Testis (tissue), 3 donors: ENCODE results near the gene AP5B1. TPM values are rescaled to one million over a fixed set of nuclear protein-coding genes. Genes with fewer than 3 reads are reported as not detected.
A peak's percentile ranks its signal among the peaks of the same experiment; 100 is the strongest.

ENCODE experiments used
- DNase-seq: peaks from one replicate; pipeline ENCODE4 v3.0.0-alpha.2; 2019
- H3K27ac ChIP-seq, 2 donors: fragments of 200-600 bp; sonication (generic); one replicate each; pipeline ENCODE4 v1.5.1; 2019
- H3K27me3 ChIP-seq: fragments of 200-600 bp; sonication (generic); one replicate; pipeline ENCODE4 v1.5.1; 2019
- H3K36me3 ChIP-seq: fragments of 200-600 bp; sonication (generic); one replicate; pipeline ENCODE4 v1.5.1; 2017; ENCODE audit warnings: low read depth; ENCODE audit errors: missing control alignments
- H3K4me1 ChIP-seq: fragments of 200-600 bp; sonication (generic); one replicate; pipeline ENCODE4 v1.5.1; 2019
- H3K4me3 ChIP-seq, 2 donors: fragments of 200-600 bp; sonication (generic); one replicate each; pipeline ENCODE4 v1.5.1; 2017 to 2019
- H3K9me3 ChIP-seq: fragments of 200-600 bp; sonication (generic); one replicate; pipeline ENCODE4 v1.5.1; 2017
- POLR2A ChIP-seq: fragments of 450-650 bp; IDR thresholded peaks from one replicate; pipeline ENCODE4 v1.6.1; 2017; ENCODE audit warnings: antibody characterized with exemption, mild to moderate bottlenecking, moderate library complexity
- WGBS, 2 donors: methylation state at CpG; one replicate each; pipeline ENCODE4 v1.1.5; 2018; 5-methylcytosine and 5-hydroxymethylcytosine counted together
- intact Hi-C: fragments of 100-400 bp; cut with DNase I; formaldehyde crosslinking; loops from one replicate; pipeline ENCODE4 v1.15.1; 2023; ENCODE audit warnings: low total_unique reads
- polyA plus RNA-seq: library from polyadenylated mRNA; stranded (reverse); fragments of 350-450 nt; fragmentation: Illumina TruSeq; extraction: RNeasy Lipid Tissue Mini Kit (QIAGEN cat#74804); gene quantifications from one replicate; pipeline ENCODE4 v1.2.3, GENCODE V29; 2014; ENCODE audit warnings: low read depth, low replicate concordance; ENCODE audit not compliant: insufficient read depth
- total RNA-seq, 2 donors: library from RNA; depleted of rRNA; stranded (reverse); fragments of >200 nt; gene quantifications; one replicate each; pipeline ENCODE4 v1.2.3, GENCODE V29; 2016
- TF ChIP-seq, protein P1 (sequence below), 3 experiments: fragments of 450-650 bp in 2 of 3; fragments of 200-600 bp in 1 of 3; sonication (generic) in 1 of 3; IDR thresholded peaks; one replicate each; pipeline ENCODE4 v1.5.1; 2016 to 2019; ENCODE audit warnings: antibody characterized with exemption in 3 of 3, mild to moderate bottlenecking in 2 of 3, moderate library complexity in 1 of 3

AP5B1 gene
- total and polyA plus RNA-seq, 3 donors from 2014 or later = 4.5 to 14.8 (median 13.5) TPM

DNA sequence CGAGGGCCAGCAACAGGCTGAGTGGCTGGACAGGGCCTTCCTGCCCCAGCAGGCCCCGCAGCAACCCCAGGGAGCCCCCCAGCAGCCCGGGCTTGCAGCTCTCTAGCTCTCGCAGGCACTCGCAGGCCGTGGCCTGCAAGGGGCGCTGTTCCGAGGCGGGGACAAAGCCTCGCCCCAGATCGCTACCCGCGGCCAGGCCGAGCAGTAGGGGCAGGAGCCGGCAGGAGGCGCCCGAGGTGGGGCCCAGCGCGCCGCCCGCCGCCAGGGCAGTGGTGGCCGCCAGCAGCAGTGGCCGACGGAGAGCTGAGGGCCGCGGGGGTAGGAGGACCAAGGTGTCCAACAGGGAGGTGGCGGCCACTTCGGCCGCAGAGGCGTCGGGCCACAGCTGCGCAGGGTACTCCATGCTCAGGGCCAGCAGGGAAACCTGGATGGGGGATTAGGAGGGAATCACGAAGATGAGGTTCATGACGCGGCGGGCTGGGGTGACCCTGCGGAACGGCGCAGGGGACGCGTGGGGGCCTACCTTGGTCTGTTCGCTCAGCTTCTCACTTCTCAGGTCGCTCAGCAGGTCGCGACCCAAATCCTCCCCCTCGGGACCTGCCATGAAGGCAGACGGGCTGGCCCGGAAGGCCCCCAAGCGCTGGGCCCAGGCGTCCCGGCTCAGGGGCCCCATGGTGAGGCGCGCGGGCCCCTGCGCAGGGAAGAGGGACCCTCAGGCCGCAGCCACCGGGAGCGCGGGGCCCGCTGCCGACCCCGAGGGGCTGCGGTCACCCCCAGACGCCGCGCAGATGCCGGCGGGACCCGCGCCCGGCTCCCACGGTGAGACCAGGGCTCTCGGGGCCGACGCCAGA, 632 bp downstream of the AP5B1 start:
- H3K4me3 ChIP-seq = peak overlapping the region; percentile 76 to 85
- DNase-seq = peak; percentile 75
- TF ChIP-seq POLR2A = no peak
- TF ChIP-seq, protein P1, sequence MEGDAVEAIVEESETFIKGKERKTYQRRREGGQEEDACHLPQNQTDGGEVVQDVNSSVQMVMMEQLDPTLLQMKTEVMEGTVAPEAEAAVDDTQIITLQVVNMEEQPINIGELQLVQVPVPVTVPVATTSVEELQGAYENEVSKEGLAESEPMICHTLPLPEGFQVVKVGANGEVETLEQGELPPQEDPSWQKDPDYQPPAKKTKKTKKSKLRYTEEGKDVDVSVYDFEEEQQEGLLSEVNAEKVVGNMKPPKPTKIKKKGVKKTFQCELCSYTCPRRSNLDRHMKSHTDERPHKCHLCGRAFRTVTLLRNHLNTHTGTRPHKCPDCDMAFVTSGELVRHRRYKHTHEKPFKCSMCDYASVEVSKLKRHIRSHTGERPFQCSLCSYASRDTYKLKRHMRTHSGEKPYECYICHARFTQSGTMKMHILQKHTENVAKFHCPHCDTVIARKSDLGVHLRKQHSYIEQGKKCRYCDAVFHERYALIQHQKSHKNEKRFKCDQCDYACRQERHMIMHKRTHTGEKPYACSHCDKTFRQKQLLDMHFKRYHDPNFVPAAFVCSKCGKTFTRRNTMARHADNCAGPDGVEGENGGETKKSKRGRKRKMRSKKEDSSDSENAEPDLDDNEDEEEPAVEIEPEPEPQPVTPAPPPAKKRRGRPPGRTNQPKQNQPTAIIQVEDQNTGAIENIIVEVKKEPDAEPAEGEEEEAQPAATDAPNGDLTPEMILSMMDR (IDR thresholded peaks at IDR 0.05) = peak; percentile 79 to 84 (median 82)
- peaks cover 4% of the 10 kb centered on the region for H3K4me1 ChIP-seq
- 9 to 10% methylated on average over 10 to 51 of the region's 76 CpGs for WGBS, 2 donors
- H3K36me3 ChIP-seq = no peaks in the 10 kb centered on the region
- no peaks in the 10 kb centered on the region for H3K27me3 ChIP-seq
- intact Hi-C loops = no loop called here
- no peaks in the 10 kb centered on the region for H3K9me3 ChIP-seq
- peak overlapping the region in 1 of 2 donors; percentile 51 for H3K27ac ChIP-seq

DNA sequence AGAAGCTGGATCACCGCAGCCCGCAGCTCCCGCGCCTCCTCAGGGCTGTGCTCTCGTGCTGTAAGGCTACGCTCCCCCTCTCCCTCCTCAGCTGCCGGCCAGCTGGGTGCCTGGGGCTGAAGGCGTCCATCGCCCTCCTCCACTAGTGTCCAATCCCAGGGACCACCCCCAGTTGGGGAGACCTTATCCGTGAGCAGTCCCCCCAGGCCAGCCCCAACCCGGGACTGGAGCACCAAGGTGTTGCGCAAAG, 1.2 kb downstream of the AP5B1 start:
- Histone ChIP-seq H3K27me3 (no peaks in the 10 kb centered on the region), H3K9me3 (no peaks in the 10 kb centered on the region), H3K36me3 (no peaks in the 10 kb centered on the region), H3K27ac (peak overlapping the region in 1 of 2 donors; percentile 51), H3K4me3 (peak overlapping the region; percentile 76 to 85), H3K4me1 (peaks cover 4% of the 10 kb centered on the region)
- intact Hi-C loops = no loop called here
- TF ChIP-seq, protein P1 (IDR thresholded peaks at IDR 0.05) = no peak
- no peak for TF ChIP-seq POLR2A
- WGBS, 2 donors = 87 to 91% methylated on average over 6 to 12 of the region's 12 CpGs
- DNase-seq = no peak

DNA sequence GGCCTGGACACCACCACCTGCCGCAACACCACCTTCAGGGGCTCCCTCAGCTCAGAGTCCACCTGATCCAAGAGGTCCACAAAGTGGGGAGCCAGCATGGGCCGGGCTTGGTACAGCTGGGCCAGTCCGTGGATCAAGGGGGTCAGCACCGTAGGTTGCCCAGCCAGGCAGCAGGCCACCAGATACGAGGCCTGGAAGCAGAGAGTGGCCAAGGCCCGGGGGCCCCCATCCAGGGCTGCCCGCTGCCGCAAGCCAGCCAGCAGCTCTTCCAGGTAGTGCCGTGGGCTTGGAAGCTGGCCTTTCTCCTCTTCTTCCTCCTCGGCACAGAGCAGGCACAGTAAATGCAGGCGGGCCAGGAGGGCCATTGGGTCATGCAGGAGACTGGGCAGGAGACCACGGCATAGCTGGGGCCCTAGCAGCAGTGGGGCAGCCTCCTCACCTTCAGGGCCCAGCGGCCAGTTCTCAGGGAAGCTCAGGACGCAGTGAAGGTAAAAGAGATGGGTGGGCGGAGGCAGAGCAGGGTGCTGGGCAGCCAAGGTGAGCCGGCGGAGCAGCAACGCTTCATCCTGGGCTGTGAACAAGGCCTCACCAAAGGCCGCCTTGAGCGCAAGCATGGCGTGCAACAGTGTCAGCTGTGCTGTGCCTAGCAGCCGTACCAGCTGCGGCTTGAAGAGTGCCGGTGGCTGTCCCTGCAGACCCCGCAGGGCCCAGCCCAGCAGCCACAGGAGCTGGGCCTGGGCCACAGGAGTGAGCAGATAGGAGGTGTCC, 1.7 kb downstream of the AP5B1 start:
- TF ChIP-seq POLR2A = no peak
- TF ChIP-seq, protein P1 (IDR thresholded peaks at IDR 0.05) = no peak
- intact Hi-C loops = no loop called here
- 87% methylated on average over 25 of the region's 25 CpGs; no CpG with 5 or more reads in 1 of the 2 donors for WGBS, 2 donors
- H3K36me3 ChIP-seq = no peaks in the 10 kb centered on the region
- H3K4me1 ChIP-seq = peaks cover 4% of the 10 kb centered on the region
- no peaks in the 10 kb centered on the region for H3K9me3 ChIP-seq
- H3K27ac ChIP-seq = no peak overlapping the region
- no peaks in the 10 kb centered on the region for H3K27me3 ChIP-seq
- H3K4me3 ChIP-seq = peak overlapping the region in 1 of 2 donors; percentile 85
- DNase-seq = no peak

DNA sequence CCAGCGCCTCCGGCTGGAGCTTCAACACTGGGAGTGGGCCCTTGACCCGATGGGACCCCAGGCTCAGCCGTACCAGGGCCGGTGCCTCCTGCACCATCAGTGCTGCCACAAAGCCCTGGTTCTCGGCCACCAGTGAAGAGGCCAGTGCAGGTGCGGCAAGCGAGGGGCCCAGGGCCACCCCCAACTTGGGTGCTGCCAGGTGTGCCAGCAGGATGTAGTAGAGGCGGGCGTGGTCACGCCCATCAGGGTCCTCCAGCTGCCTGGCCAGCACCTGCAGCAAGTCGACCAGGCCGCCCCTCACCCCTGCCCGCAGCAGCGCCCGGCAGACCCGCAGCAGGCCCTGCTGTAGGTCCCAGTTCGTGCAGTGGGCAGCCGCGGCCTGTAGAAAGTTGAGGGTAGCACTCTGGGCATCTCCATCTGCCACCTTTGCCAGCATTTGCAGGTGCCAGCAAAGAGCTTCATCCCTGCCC, 2.3 kb downstream of the AP5B1 start:
- H3K36me3 ChIP-seq = no peaks in the 10 kb centered on the region
- no peak overlapping the region for H3K4me3 ChIP-seq
- intact Hi-C loops = no loop called here
- H3K27me3 ChIP-seq = no peaks in the 10 kb centered on the region
- no peak for TF ChIP-seq POLR2A
- TF ChIP-seq, protein P1 (IDR thresholded peaks at IDR 0.05) = no peak
- WGBS, 2 donors = 96 to 100% methylated on average over 2 to 20 of the region's 20 CpGs
- peaks cover 4% of the 10 kb centered on the region for H3K4me1 ChIP-seq
- no peaks in the 10 kb centered on the region for H3K9me3 ChIP-seq
- no peak overlapping the region for H3K27ac ChIP-seq
- DNase-seq = peak; percentile 8
